BLaER1 treated with 17β-estradiol and CSF1 and Interleukin-3, amounts not matched to agents 10 nM and 100 nM (cell line): ENCODE data around the gene SORCS2.

Experiments
- H3K27ac ChIP-seq, 11 experiments: shearing (Covaris generic); formaldehyde crosslinking; 2 replicates each; pipeline ENCODE4 v1.8.1; 2022
- H3K27me3 ChIP-seq, 11 experiments: shearing (Covaris generic); formaldehyde crosslinking; 2 replicates each; pipeline ENCODE4 v1.8.1; 2022
- H3K36me3 ChIP-seq, 11 experiments: shearing (Covaris generic); formaldehyde crosslinking; 2 replicates each; pipeline ENCODE4 v1.8.1; 2022
- H3K4me1 ChIP-seq, 10 experiments: shearing (Covaris generic); formaldehyde crosslinking; 2 replicates each; pipeline ENCODE4 v1.8.1; 2022
- H3K4me2 ChIP-seq, 11 experiments: shearing (Covaris generic); formaldehyde crosslinking; 2 replicates each; pipeline ENCODE4 v1.8.1; 2022
- H3K4me3 ChIP-seq, 10 experiments: shearing (Covaris generic); formaldehyde crosslinking; 2 replicates each; pipeline ENCODE4 v1.8.1; 2022
- H3K9ac ChIP-seq, 11 experiments: shearing (Covaris generic); formaldehyde crosslinking; 2 replicates each; pipeline ENCODE4 v1.8.1; 2022
- H3K9me3 ChIP-seq, 11 experiments: shearing (Covaris generic); formaldehyde crosslinking; replicated peaks in 1 of 11; 2 replicates each; pipeline ENCODE4 v1.8.1; 2022
- H4K20me1 ChIP-seq, 11 experiments: shearing (Covaris generic); formaldehyde crosslinking; 2 replicates each; pipeline ENCODE4 v1.8.1; 2022
- Cebpa-rat ChIP-seq, 11 experiments: shearing (Covaris generic); IDR thresholded peaks; 2 replicates each; pipeline ENCODE4 v1.8.1; 2022

The SORCS2 gene

DNA sequence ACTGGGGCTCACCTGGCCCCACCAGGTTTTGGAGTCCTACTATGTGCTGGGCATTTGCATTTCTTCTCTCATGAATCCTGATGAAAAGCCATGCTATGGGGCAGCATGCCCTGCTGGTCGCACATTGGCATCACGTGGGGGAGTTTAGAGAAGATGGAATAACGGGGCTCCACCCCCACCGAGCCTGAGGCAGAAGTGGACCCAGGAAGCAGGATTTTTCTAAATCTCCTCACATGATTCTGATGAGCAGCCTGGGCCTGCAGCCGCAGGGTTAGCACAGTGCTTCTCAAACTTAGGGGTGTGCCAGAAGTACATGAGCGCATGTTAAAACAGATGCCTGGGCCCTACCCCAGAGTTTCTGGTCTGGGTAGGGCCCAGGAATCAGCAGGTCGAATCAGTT is 4.6 kb upstream of the SORCS2 start:
- no peak overlapping the region for H3K9ac ChIP-seq
- H3K4me2 ChIP-seq: no peak overlapping the region
- no peak for TF ChIP-seq Cebpa-rat (IDR thresholded peaks at IDR 0.05)
- no peaks in the 10 kb centered on the region for H3K9me3 ChIP-seq
- peaks cover 2 to 12% (median 3%) of the 10 kb centered on the region in 11 experiments; a peak in 20 of 22 replicates for H3K27me3 ChIP-seq
- H3K4me1 ChIP-seq: peaks cover 7 to 39% (median 29%) of the 10 kb centered on the region in 10 experiments
- no peak overlapping the region for H3K4me3 ChIP-seq
- no peak overlapping the region for H3K27ac ChIP-seq
- H4K20me1 ChIP-seq: peaks cover 0 to 9% (median 0%) of the 10 kb centered on the region in 11 experiments; a peak in 5 of 22 replicates
- no peaks in the 10 kb centered on the region for H3K36me3 ChIP-seq

DNA sequence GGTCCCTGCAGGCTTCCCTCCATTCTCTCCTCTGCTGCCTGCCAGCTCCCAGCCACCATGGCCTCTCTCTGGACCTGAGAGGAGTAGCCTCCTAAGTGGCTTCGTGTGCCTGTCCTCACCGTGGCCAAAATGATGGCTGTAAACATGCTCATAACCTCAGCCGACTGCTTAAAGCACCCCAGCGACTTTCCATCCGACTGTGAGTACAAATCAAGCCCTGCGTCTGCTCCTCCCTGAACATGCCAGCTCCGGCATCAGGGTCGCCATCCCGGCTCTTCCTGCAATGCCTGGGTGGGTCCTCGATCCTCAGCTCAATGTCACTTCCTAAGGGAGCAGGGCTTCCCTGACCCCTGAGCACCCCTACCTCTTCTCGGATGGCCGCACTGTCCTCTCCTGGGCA is 3.3 kb upstream of the SORCS2 start:
- H3K4me2 ChIP-seq: no peak overlapping the region
- H3K4me1 ChIP-seq: peaks cover 11 to 47% (median 37%) of the 10 kb centered on the region in 10 experiments
- TF ChIP-seq Cebpa-rat (IDR thresholded peaks at IDR 0.05): no peak
- H3K36me3 ChIP-seq: no peaks in the 10 kb centered on the region
- no peak overlapping the region for H3K4me3 ChIP-seq
- H3K27ac ChIP-seq: no peak overlapping the region
- peaks cover 0 to 23% (median 4%) of the 10 kb centered on the region in 11 experiments; a peak in 8 of 22 replicates for H4K20me1 ChIP-seq
- no peaks in the 10 kb centered on the region for H3K9me3 ChIP-seq
- no peak overlapping the region for H3K9ac ChIP-seq
- peaks cover 13 to 26% (median 17%) of the 10 kb centered on the region in 11 experiments for H3K27me3 ChIP-seq

GRCh38 chr4:7189475-7190277 is 2.7 kb upstream of the SORCS2 start:
- H3K9me3 ChIP-seq: no peaks in the 10 kb centered on the region
- H3K36me3 ChIP-seq: no peaks in the 10 kb centered on the region
- H3K4me1 ChIP-seq: peaks cover 11 to 53% (median 41%) of the 10 kb centered on the region in 10 experiments
- peak overlapping the region in 7 of 11 experiments; percentile 96 to 100 (median 99); a peak in 12 of 22 replicates for H3K4me2 ChIP-seq
- no peak for TF ChIP-seq Cebpa-rat (IDR thresholded peaks at IDR 0.05)
- H3K27ac ChIP-seq: no peak overlapping the region
- peaks cover 13 to 32% (median 17%) of the 10 kb centered on the region in 11 experiments for H3K27me3 ChIP-seq
- H3K4me3 ChIP-seq: no peak overlapping the region
- H3K9ac ChIP-seq: no peak overlapping the region
- peaks cover 0 to 29% (median 4%) of the 10 kb centered on the region in 11 experiments; a peak in 8 of 22 replicates for H4K20me1 ChIP-seq

DNA sequence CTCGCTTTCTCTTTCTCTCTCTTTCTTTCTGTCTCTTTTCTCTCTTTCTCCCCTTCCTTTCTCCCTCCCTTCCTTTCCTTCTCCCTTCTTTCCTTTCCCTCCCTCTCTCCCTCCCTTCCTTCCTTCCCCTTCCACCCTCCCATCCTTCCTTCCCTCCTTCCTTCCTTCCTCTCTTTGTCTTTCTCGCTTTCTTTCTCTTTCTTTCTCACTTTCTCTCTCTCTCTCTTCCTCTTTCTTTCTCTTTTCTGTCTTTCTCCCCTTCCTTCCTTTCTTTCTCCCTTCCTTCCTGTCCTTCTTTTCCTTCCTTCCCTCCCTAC is 2.1 kb upstream of the SORCS2 start:
- Histone ChIP-seq H3K27ac (no peak overlapping the region), H3K9me3 (no peaks in the 10 kb centered on the region), H3K27me3 (peaks cover 13 to 35% (median 17%) of the 10 kb centered on the region in 11 experiments), H3K4me2 (peak overlapping the region in 7 of 11 experiments; percentile 96 to 100 (median 99); a peak in 12 of 22 replicates), H3K4me1 (peaks cover 11 to 57% (median 41%) of the 10 kb centered on the region in 10 experiments), H3K4me3 (no peak overlapping the region), H3K9ac (no peak overlapping the region), H4K20me1 (peaks cover 0 to 31% (median 4%) of the 10 kb centered on the region in 11 experiments; a peak in 8 of 22 replicates), H3K36me3 (no peaks in the 10 kb centered on the region)
- TF ChIP-seq Cebpa-rat (IDR thresholded peaks at IDR 0.05): no peak

- Histone ChIP-seq H3K9me3 (no peaks in the 10 kb centered on the region), H3K4me2 (peak overlapping the region in 8 of 11 experiments; percentile 96 to 100 (median 99); a peak in 17 of 22 replicates), H4K20me1 (peaks cover 0 to 31% (median 4%) of the 10 kb centered on the region in 11 experiments; a peak in 9 of 22 replicates), H3K27me3 (peaks cover 13 to 42% (median 17%) of the 10 kb centered on the region in 11 experiments), H3K4me3 (no peak overlapping the region), H3K4me1 (peaks cover 11 to 63% (median 41%) of the 10 kb centered on the region in 10 experiments), H3K9ac (peak overlapping the region in 2 of 11 experiments; percentile 20 to 30; a peak in 1 of 22 replicates), H3K36me3 (no peaks in the 10 kb centered on the region), H3K27ac (no peak overlapping the region)
- no peak for TF ChIP-seq Cebpa-rat (IDR thresholded peaks at IDR 0.05)
Observed at GRCh38 chr4:7190691-7191545, 1.4 kb upstream of the SORCS2 start.

DNA sequence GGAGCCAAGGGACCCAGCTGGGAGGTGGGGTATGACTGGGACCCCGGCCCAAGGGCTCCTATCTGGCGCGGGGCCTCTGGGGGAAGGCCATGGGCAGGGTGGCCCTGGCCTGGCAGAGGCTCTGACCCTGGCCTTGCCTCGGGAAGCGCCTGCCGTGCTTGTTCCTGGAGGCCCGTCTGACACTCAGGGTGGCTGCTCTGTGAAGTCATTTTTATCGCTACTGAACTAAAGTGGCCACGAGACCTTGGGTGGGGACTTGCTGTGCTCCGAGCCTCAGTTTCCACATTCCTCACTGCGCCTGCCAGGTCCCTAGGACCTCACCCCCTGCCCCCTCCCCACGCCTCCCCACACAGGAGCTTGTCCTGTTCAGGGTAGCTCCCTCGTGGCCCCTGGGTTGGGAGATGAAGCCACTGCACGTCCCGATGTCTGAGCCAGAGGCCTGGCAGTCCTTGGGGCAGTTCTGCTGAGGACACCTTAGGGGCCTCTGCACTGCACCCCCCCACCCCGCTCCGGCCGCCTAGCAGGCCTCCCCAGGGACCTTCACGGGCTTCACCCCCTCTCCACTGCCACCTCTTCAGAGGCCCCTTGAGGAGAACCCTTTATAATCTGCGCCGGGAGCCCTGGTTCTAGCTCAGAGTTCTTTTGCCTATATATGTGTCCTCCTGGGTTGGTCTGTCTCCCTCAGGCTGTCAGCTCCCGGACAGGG is 639 bp upstream of the SORCS2 start:
- Histone ChIP-seq H3K9me3 (no peaks in the 10 kb centered on the region), H3K27me3 (peaks cover 13 to 46% (median 17%) of the 10 kb centered on the region in 11 experiments), H3K4me3 (peak overlapping the region in 8 of 10 experiments; percentile 62 to 75 (median 67); a peak in 10 of 20 replicates), H3K9ac (peak overlapping the region in 4 of 11 experiments; percentile 74 to 80 (median 77); a peak in 5 of 22 replicates), H4K20me1 (peaks cover 0 to 31% (median 4%) of the 10 kb centered on the region in 11 experiments; a peak in 9 of 22 replicates), H3K4me2 (peak overlapping the region; percentile 96 to 100 (median 99)), H3K36me3 (no peaks in the 10 kb centered on the region), H3K4me1 (peaks cover 11 to 67% (median 41%) of the 10 kb centered on the region in 10 experiments), H3K27ac (no peak overlapping the region)
- TF ChIP-seq Cebpa-rat (IDR thresholded peaks at IDR 0.05): no peak

GRCh38 chr4:7193030-7193958 is 956 bp downstream of the SORCS2 start:
- no peaks in the 10 kb centered on the region for H3K36me3 ChIP-seq
- H3K9me3 ChIP-seq: no peaks in the 10 kb centered on the region
- H3K4me3 ChIP-seq: peak overlapping the region; percentile 62 to 75 (median 66)
- H3K9ac ChIP-seq: peak overlapping the region; percentile 47 to 80 (median 73); a peak in 20 of 22 replicates
- peak overlapping the region in 2 of 11 experiments; percentile 31 to 36; a peak in 1 of 22 replicates for H3K27ac ChIP-seq
- no peak for TF ChIP-seq Cebpa-rat (IDR thresholded peaks at IDR 0.05)
- H4K20me1 ChIP-seq: peaks cover 0 to 31% (median 4%) of the 10 kb centered on the region in 11 experiments; a peak in 9 of 22 replicates
- H3K4me2 ChIP-seq: peak overlapping the region; percentile 96 to 100 (median 99)
- peaks cover 13 to 46% (median 17%) of the 10 kb centered on the region in 11 experiments for H3K27me3 ChIP-seq
- H3K4me1 ChIP-seq: peaks cover 12 to 72% (median 46%) of the 10 kb centered on the region in 10 experiments
